HG02884 (cell line): Measurements from ENCODE around the gene LOC128125822.
"Not testable (repeated sequence)": the region's sequence is repeated elsewhere in the genome, so short reads cannot be mapped to it uniquely, and the experiment has no call there.

Experiments used
- ATAC-seq: cut with Tn5 transposase; IDR thresholded peaks from one replicate; pipeline ENCODE4 v1.9.1; 2021; ENCODE audit warnings: mild to moderate bottlenecking, moderate library complexity; ENCODE audit not compliant: unreplicated experiment

Gene LOC128125822

GRCh38 chr6:63572044-63572746 is at the start of gene LOC128125822, which contains the start of gene PTP4A1:
Gene LOC128125822, plus strand, starts transcription at chr6:63572480.
Gene PTP4A1, plus strand, starts transcription at chr6:63572480. Its CDS starts 4,401 bp downstream, at chr6:63576881.
- peak; percentile 87 for ATAC-seq

- ATAC-seq = not testable (repeated sequence)
Measured at GRCh38 chr6:63522911-63523287, 49.4 kb upstream of the LOC128125822 start.

- ATAC-seq = no peak
Measured at GRCh38 chr6:63523630-63524029, 48.6 kb upstream of the LOC128125822 start.

- no peak for ATAC-seq
Measured at GRCh38 chr6:63525186-63525878, 46.9 kb upstream of the LOC128125822 start.

GRCh38 chr6:63526931-63527330 is 45.3 kb upstream of the LOC128125822 start:
- ATAC-seq = no peak

GRCh38 chr6:63527658-63528514 is 44.4 kb upstream of the LOC128125822 start:
- ATAC-seq = peak; percentile 60

- ATAC-seq = no peak
Measured at GRCh38 chr6:63529498-63529897, 42.8 kb upstream of the LOC128125822 start.

GRCh38 chr6:63530182-63530581 is 42.1 kb upstream of the LOC128125822 start:
- no peak for ATAC-seq

- ATAC-seq = no peak
Measured at GRCh38 chr6:63530991-63531390, 41.3 kb upstream of the LOC128125822 start.

GRCh38 chr6:63533026-63533425 is 39.3 kb upstream of the LOC128125822 start:
- no peak for ATAC-seq

- ATAC-seq = no peak
Measured at GRCh38 chr6:63533952-63534351, 38.3 kb upstream of the LOC128125822 start.

- ATAC-seq = no peak
Measured at GRCh38 chr6:63537201-63537958, 34.9 kb upstream of the LOC128125822 start.

GRCh38 chr6:63537959-63538300 is 34.4 kb upstream of the LOC128125822 start:
- no peak for ATAC-seq

- ATAC-seq = no peak
Measured at GRCh38 chr6:63538550-63538949, 33.7 kb upstream of the LOC128125822 start.

GRCh38 chr6:63543001-63543400 is 29.3 kb upstream of the LOC128125822 start:
- no peak for ATAC-seq

- ATAC-seq = no peak
Measured at GRCh38 chr6:63543982-63544381, 28.3 kb upstream of the LOC128125822 start.

GRCh38 chr6:63546236-63546635 is 26.0 kb upstream of the LOC128125822 start:
- no peak for ATAC-seq

GRCh38 chr6:63546697-63547096 is 25.6 kb upstream of the LOC128125822 start:
- ATAC-seq = no peak

- ATAC-seq = no peak
Measured at GRCh38 chr6:63549076-63549475, 23.2 kb upstream of the LOC128125822 start.

GRCh38 chr6:63553208-63553607 is 19.1 kb upstream of the LOC128125822 start:
- peak; percentile 96 for ATAC-seq

- no peak for ATAC-seq
Measured at GRCh38 chr6:63553900-63554299, 18.4 kb upstream of the LOC128125822 start.
